Body of pancreas (tissue), 4 donors: ENCODE measurements around the gene NKX1-1.

Source experiments
- POLR2A ChIP-seq, 3 donors: fragments of 450-650 bp; IDR thresholded peaks; one replicate each; pipeline ENCODE4 v1.6.1; 2016; ENCODE audit warnings: antibody characterized with exemption in 3 of 3, mild to moderate bottlenecking in 2 of 3
- TF ChIP-seq, protein P1 (sequence below), 7 experiments: fragments of 450-650 bp in 4 of 7; fragments of 200-600 bp in 3 of 7; sonication (generic) in 3 of 7; IDR thresholded peaks; one replicate each; pipeline ENCODE4 v1.5.1; 2016 to 2019; ENCODE audit warnings: antibody characterized with exemption in 7 of 7

GRCh38 chr4:1408418-1408817 is 2.2 kb upstream of the NKX1-1 start:
- TF ChIP-seq, protein P1, sequence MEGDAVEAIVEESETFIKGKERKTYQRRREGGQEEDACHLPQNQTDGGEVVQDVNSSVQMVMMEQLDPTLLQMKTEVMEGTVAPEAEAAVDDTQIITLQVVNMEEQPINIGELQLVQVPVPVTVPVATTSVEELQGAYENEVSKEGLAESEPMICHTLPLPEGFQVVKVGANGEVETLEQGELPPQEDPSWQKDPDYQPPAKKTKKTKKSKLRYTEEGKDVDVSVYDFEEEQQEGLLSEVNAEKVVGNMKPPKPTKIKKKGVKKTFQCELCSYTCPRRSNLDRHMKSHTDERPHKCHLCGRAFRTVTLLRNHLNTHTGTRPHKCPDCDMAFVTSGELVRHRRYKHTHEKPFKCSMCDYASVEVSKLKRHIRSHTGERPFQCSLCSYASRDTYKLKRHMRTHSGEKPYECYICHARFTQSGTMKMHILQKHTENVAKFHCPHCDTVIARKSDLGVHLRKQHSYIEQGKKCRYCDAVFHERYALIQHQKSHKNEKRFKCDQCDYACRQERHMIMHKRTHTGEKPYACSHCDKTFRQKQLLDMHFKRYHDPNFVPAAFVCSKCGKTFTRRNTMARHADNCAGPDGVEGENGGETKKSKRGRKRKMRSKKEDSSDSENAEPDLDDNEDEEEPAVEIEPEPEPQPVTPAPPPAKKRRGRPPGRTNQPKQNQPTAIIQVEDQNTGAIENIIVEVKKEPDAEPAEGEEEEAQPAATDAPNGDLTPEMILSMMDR (IDR thresholded peaks at IDR 0.05): no peak
- no peak for TF ChIP-seq POLR2A (IDR thresholded peaks at IDR 0.05)
